GM04504 (cell line): Measurements from ENCODE around the gene UGT1A5.
"Not testable (repeated sequence)": the region's sequence is repeated elsewhere in the genome, so short reads cannot be mapped to it uniquely, and the experiment has no call there.

Source experiments
- DNase-seq: peaks from one replicate; pipeline ENCODE4 v3.0.0-alpha.2; 2012; ENCODE audit warnings: low read depth

The UGT1A5 gene

GRCh38 chr2:233693963-233694362, 18.7 kb upstream of the UGT1A5 start:
- DNase-seq: no peak

- no peak for DNase-seq
Observed at GRCh38 chr2:233698740-233699139, 14.0 kb upstream of the UGT1A5 start.

GRCh38 chr2:233699424-233700027, 13.2 kb upstream of the UGT1A5 start:
- no peak for DNase-seq

- DNase-seq: no peak
Observed at GRCh38 chr2:233700028-233700635, 12.6 kb upstream of the UGT1A5 start.

GRCh38 chr2:233700842-233701241, 11.9 kb upstream of the UGT1A5 start:
- DNase-seq: not testable (repeated sequence)

- no peak for DNase-seq
Observed at GRCh38 chr2:233702238-233702637, 10.5 kb upstream of the UGT1A5 start.

- no peak for DNase-seq
Observed at GRCh38 chr2:233705911-233706506, 6.7 kb upstream of the UGT1A5 start.

GRCh38 chr2:233706720-233707119, 6.0 kb upstream of the UGT1A5 start:
- DNase-seq: no peak

- no peak for DNase-seq
Observed at GRCh38 chr2:233707940-233708644, 4.6 kb upstream of the UGT1A5 start.

- DNase-seq: no peak
Observed at GRCh38 chr2:233708942-233709341, 3.8 kb upstream of the UGT1A5 start.

GRCh38 chr2:233711312-233712008, 1.2 kb upstream of the UGT1A5 start:
- peak; percentile 58 for DNase-seq

- DNase-seq: no peak
Observed at GRCh38 chr2:233713262-233713615, 532 bp downstream of the UGT1A5 start.

- DNase-seq: no peak
Observed at GRCh38 chr2:233714121-233714520, 1.4 kb downstream of the UGT1A5 start.

GRCh38 chr2:233718552-233718951, 5.8 kb downstream of the UGT1A5 start, which contains the start of gene UGT1A4:
Gene UGT1A4 (plus strand): TSS chr2:233718736. CDS start chr2:233718821, 85 bp downstream.
- no peak for DNase-seq

- DNase-seq: no peak
Observed at GRCh38 chr2:233728723-233729301, 16.1 kb downstream of the UGT1A5 start, which contains the start of gene UGT1A3. Gene UGT1A3 (plus strand): TSS chr2:233729042. CDS start chr2:233729127, 85 bp downstream.

GRCh38 chr2:233736868-233737653, 24.4 kb downstream of the UGT1A5 start:
- not testable (repeated sequence) for DNase-seq

GRCh38 chr2:233740870-233741269, 28.2 kb downstream of the UGT1A5 start:
- no peak for DNase-seq

- no peak for DNase-seq
Observed at GRCh38 chr2:233743464-233744259, 31.0 kb downstream of the UGT1A5 start.

- DNase-seq: no peak
Observed at GRCh38 chr2:233745073-233745755, 32.5 kb downstream of the UGT1A5 start.

GRCh38 chr2:233745838-233746237, 33.1 kb downstream of the UGT1A5 start:
- not testable (repeated sequence) for DNase-seq
